ENCODE measurements around the gene PARD3.
"Not testable (repeated sequence)": the region's sequence is repeated elsewhere in the genome, so short reads cannot be mapped to it uniquely, and the experiment has no call there.

Gene PARD3

DNA sequence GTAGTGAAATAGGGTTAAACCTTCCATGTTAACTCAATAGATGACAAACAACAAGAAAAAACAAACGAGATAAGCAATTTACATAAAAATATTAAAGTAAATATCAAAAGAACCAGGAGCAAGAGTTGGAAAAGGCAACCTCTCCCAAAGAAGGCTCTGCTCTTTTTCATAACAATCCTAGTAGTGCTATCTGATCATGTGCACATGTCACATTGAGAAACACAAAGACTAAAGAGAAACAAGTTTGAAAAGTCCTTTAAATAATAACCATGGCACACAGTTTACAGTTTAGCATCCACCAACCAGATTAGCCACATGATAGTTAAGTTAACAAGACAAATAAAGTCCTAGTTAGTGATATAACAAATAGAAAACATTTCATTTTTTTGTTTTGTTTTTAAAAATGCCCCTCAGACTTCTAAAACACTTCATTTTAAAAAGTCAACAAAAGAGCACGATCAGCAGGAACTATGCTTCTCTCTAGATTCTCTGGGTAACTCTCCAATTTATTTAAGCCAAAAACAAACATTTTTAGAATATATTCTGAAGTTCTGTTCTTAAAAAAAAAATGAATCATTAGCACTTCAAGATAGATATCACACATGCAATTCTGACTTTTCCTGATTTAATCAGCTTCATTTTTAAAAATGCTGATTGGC lies 110.4 kb downstream of the PARD3 start:
- DNase-seq (ENCODE audit: insufficient read length, low spot score) (no peak), FAIRE-seq (no peak)
- TF ChIP-seq, protein P1, sequence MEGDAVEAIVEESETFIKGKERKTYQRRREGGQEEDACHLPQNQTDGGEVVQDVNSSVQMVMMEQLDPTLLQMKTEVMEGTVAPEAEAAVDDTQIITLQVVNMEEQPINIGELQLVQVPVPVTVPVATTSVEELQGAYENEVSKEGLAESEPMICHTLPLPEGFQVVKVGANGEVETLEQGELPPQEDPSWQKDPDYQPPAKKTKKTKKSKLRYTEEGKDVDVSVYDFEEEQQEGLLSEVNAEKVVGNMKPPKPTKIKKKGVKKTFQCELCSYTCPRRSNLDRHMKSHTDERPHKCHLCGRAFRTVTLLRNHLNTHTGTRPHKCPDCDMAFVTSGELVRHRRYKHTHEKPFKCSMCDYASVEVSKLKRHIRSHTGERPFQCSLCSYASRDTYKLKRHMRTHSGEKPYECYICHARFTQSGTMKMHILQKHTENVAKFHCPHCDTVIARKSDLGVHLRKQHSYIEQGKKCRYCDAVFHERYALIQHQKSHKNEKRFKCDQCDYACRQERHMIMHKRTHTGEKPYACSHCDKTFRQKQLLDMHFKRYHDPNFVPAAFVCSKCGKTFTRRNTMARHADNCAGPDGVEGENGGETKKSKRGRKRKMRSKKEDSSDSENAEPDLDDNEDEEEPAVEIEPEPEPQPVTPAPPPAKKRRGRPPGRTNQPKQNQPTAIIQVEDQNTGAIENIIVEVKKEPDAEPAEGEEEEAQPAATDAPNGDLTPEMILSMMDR (IDR thresholded peaks at IDR 0.05; ENCODE audit: insufficient read depth, missing control alignments): no peak

- no peak for DNase-seq (ENCODE audit: insufficient read length, low spot score)
- TF ChIP-seq, protein P1 (IDR thresholded peaks at IDR 0.05; ENCODE audit: insufficient read depth, missing control alignments): no peak
- FAIRE-seq: no peak
These were observed 112.1 kb downstream of the PARD3 start for GRCh38 chr10:34702982-34703381.

- FAIRE-seq (no peak), DNase-seq (ENCODE audit: insufficient read length, low spot score) (no peak)
- TF ChIP-seq, protein P1 (IDR thresholded peaks at IDR 0.05; ENCODE audit: insufficient read depth, missing control alignments): no peak
These were observed 112.8 kb downstream of the PARD3 start for GRCh38 chr10:34702093-34702937.

DNA sequence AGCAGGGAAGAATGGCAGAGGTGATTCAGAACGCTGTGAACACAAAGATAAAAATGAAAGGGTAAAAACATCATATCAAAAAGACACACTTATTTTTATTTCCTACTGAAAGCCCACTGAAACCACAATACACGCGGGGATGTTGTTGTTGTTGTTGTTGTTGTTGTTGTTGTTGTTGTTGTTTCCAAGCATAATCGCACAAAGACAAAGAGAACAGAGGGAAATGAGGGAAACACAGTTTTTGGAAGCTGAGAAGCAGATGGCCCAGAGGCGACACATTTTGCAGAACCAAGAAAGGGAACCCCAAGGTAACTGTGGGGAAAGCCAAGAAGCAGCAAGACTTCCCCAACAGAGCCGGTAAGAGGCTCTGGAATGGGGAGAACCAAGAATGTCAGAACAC lies 113.9 kb downstream of the PARD3 start:
- FAIRE-seq: no peak
- no peak for DNase-seq (ENCODE audit: insufficient read length, low spot score)
- TF ChIP-seq, protein P1 (IDR thresholded peaks at IDR 0.05; ENCODE audit: insufficient read depth, missing control alignments): no peak

GRCh38 chr10:34700752-34701151 lies 114.3 kb downstream of the PARD3 start:
- not testable (repeated sequence) for FAIRE-seq; DNase-seq (ENCODE audit: insufficient read length, low spot score)

DNA sequence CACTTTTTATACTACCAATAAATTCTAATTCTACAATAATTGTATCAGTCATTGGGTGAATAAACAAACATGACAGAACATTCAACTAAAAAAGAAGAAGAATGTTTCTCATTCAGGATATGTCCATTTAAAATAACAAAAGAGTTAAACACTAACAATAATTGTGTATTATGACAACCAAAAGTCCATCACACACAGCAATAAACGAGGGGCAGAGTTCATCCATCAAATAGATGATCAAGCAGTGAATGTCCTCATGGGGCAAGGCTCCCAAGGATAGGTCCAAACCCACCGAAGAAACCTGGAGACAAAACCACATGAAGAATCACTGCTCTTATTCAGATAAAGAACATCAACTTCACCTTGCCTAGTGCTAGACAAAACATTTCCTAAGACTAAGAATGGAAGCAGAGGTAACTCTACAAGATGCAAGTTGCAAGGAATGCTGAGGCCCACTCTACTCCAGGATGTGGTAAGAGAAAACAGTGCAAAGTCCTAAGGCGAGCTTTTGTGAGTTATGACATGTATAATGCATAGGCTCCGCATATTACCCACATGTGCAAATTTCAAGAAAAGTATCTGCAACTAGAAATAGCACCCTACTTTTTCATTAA lies 115.1 kb downstream of the PARD3 start:
- TF ChIP-seq, protein P1 (IDR thresholded peaks at IDR 0.05; ENCODE audit: insufficient read depth, missing control alignments): no peak
- DNase-seq (ENCODE audit: insufficient read length, low spot score) (no peak), FAIRE-seq (no peak)

GRCh38 chr10:34698979-34699378 lies 116.1 kb downstream of the PARD3 start:
- FAIRE-seq: no peak
- TF ChIP-seq, protein P1 (IDR thresholded peaks at IDR 0.05; ENCODE audit: insufficient read depth, missing control alignments): no peak
- DNase-seq (ENCODE audit: insufficient read length, low spot score): no peak

Measured in D721Med (cell line).